ENCODE data around the gene HS6ST2.
"Not testable (repeated sequence)": the region's sequence is repeated elsewhere in the genome, so short reads cannot be mapped to it uniquely, and the experiment has no call there.

Gene HS6ST2

GRCh38 chrX:132958091-132958703 lies at the start of gene HS6ST2:
HS6ST2 (minus strand) TSS chrX:132958629.
- H3K27me3 Mint-ChIP-seq: peaks cover 74% of the 10 kb centered on the region
- H3K9me3 Mint-ChIP-seq: no peaks in the 10 kb centered on the region
- peak; percentile 23 for DNase-seq
- no peaks in the 10 kb centered on the region for H3K36me3 Mint-ChIP-seq
- H3K4me1 Mint-ChIP-seq: peaks cover 14% of the 10 kb centered on the region
- CTCF ChIA-PET: no interaction called here
- peak within 1 kb of the TSS; percentile 54 for H3K4me3 Mint-ChIP-seq
- no peak within 1 kb of the TSS for H3K27ac Mint-ChIP-seq

- no peak for DNase-seq
- H3K9me3 Mint-ChIP-seq: no peaks in the 10 kb centered on the region
- H3K27ac Mint-ChIP-seq: no peak overlapping the region
- CTCF ChIA-PET: no interaction called here
- H3K4me1 Mint-ChIP-seq: no peaks in the 10 kb centered on the region
- no peaks in the 10 kb centered on the region for H3K36me3 Mint-ChIP-seq
- no peaks in the 10 kb centered on the region for H3K27me3 Mint-ChIP-seq
- H3K4me3 Mint-ChIP-seq: no peak overlapping the region
Observed at GRCh38 chrX:133007458-133007857, 49.0 kb upstream of the HS6ST2 start.

- Mint-ChIP-seq H3K36me3 (no peaks in the 10 kb centered on the region), H3K4me1 (no peaks in the 10 kb centered on the region), H3K4me3 (no peak overlapping the region), H3K27ac (no peak overlapping the region), H3K9me3 (no peaks in the 10 kb centered on the region), H3K27me3 (no peaks in the 10 kb centered on the region)
- CTCF ChIA-PET: interaction anchor here (1.7 kb wide), 1 partner anchor 57 kb away, joined by 4 read pairs; no protein-coding TSS in a partner anchor
- no peak for DNase-seq
Observed at GRCh38 chrX:133005616-133006015, 47.2 kb upstream of the HS6ST2 start.

- CTCF ChIA-PET: interaction anchor here (0.7 to 1.7 kb wide), 3 partner anchors 56 to 573 kb away, joined by 3 to 4 read pairs (median 4); no protein-coding TSS in a partner anchor
- Mint-ChIP-seq H3K4me3 (no peak overlapping the region), H3K27ac (no peak overlapping the region), H3K4me1 (no peaks in the 10 kb centered on the region), H3K36me3 (no peaks in the 10 kb centered on the region), H3K27me3 (no peaks in the 10 kb centered on the region), H3K9me3 (no peaks in the 10 kb centered on the region)
- DNase-seq: no peak
Observed at GRCh38 chrX:133005042-133005441, 46.6 kb upstream of the HS6ST2 start.

- no peaks in the 10 kb centered on the region for H3K4me1 Mint-ChIP-seq
- H3K9me3 Mint-ChIP-seq: no peaks in the 10 kb centered on the region
- CTCF ChIA-PET: no interaction called here
- no peak for DNase-seq
- H3K27me3 Mint-ChIP-seq: no peaks in the 10 kb centered on the region
- H3K36me3 Mint-ChIP-seq: no peaks in the 10 kb centered on the region
- H3K4me3 Mint-ChIP-seq: no peak overlapping the region
- H3K27ac Mint-ChIP-seq: no peak overlapping the region
Observed at GRCh38 chrX:132999209-132999608, 40.8 kb upstream of the HS6ST2 start.

- H3K36me3 Mint-ChIP-seq: no peaks in the 10 kb centered on the region
Observed at GRCh38 chrX:132990835-132991234, 32.4 kb upstream of the HS6ST2 start.

GRCh38 chrX:132986556-132986955 lies 28.1 kb upstream of the HS6ST2 start:
- no peak for DNase-seq
- no peaks in the 10 kb centered on the region for H3K9me3 Mint-ChIP-seq
- no peak overlapping the region for H3K27ac Mint-ChIP-seq
- peaks cover 11% of the 10 kb centered on the region for H3K27me3 Mint-ChIP-seq
- CTCF ChIA-PET: no interaction called here
- H3K4me3 Mint-ChIP-seq: no peak overlapping the region
- no peaks in the 10 kb centered on the region for H3K4me1 Mint-ChIP-seq
- no peaks in the 10 kb centered on the region for H3K36me3 Mint-ChIP-seq

More at GRCh38 chrX:132990835-132991234, 32.4 kb upstream of the HS6ST2 start:
- H3K9me3 Mint-ChIP-seq: no peaks in the 10 kb centered on the region
- H3K27me3 Mint-ChIP-seq: peaks cover 4% of the 10 kb centered on the region
- no peak for DNase-seq
- H3K27ac Mint-ChIP-seq: no peak overlapping the region
- CTCF ChIA-PET: no interaction called here
- no peak overlapping the region for H3K4me3 Mint-ChIP-seq
- no peaks in the 10 kb centered on the region for H3K4me1 Mint-ChIP-seq

- CTCF ChIA-PET: no interaction called here
- Mint-ChIP-seq H3K27ac (no peak overlapping the region), H3K36me3 (no peaks in the 10 kb centered on the region), H3K4me1 (no peaks in the 10 kb centered on the region), H3K27me3 (peaks cover 7% of the 10 kb centered on the region), H3K9me3 (no peaks in the 10 kb centered on the region), H3K4me3 (no peak overlapping the region)
- no peak for DNase-seq
Observed at GRCh38 chrX:132984058-132984650, 25.7 kb upstream of the HS6ST2 start.

GRCh38 chrX:132983496-132983895 lies 25.1 kb upstream of the HS6ST2 start:
- Mint-ChIP-seq H3K27ac (no peak overlapping the region), H3K4me3 (no peak overlapping the region), H3K4me1 (no peaks in the 10 kb centered on the region), H3K36me3 (no peaks in the 10 kb centered on the region), H3K27me3 (peaks cover 7% of the 10 kb centered on the region), H3K9me3 (no peaks in the 10 kb centered on the region)
- no peak for DNase-seq
- CTCF ChIA-PET: no interaction called here

- DNase-seq, H3K36me3 Mint-ChIP-seq, H3K4me3 Mint-ChIP-seq, H3K9me3 Mint-ChIP-seq, H3K27ac Mint-ChIP-seq, CTCF ChIA-PET, H3K4me1 Mint-ChIP-seq: not testable (repeated sequence)
- peaks cover 11% of the 10 kb centered on the region for H3K27me3 Mint-ChIP-seq
Observed at GRCh38 chrX:132980035-132980434, 21.6 kb upstream of the HS6ST2 start.

GRCh38 chrX:132968296-132968949 lies 10.0 kb upstream of the HS6ST2 start:
- H3K36me3 Mint-ChIP-seq: no peaks in the 10 kb centered on the region

GRCh38 chrX:132967049-132967448 lies 8.6 kb upstream of the HS6ST2 start:
- Mint-ChIP-seq H3K4me1 (no peaks in the 10 kb centered on the region), H3K27ac (no peak overlapping the region), H3K4me3 (no peak overlapping the region), H3K9me3 (no peaks in the 10 kb centered on the region), H3K27me3 (peaks cover 5% of the 10 kb centered on the region), H3K36me3 (no peaks in the 10 kb centered on the region)
- CTCF ChIA-PET: no interaction called here
- no peak for DNase-seq

More at GRCh38 chrX:132968296-132968949, 10.0 kb upstream of the HS6ST2 start:
- CTCF ChIA-PET: no interaction called here
- H3K27me3 Mint-ChIP-seq: peaks cover 5% of the 10 kb centered on the region
- H3K27ac Mint-ChIP-seq: no peak overlapping the region
- H3K4me3 Mint-ChIP-seq: no peak overlapping the region
- H3K4me1 Mint-ChIP-seq: no peaks in the 10 kb centered on the region
- no peak for DNase-seq
- no peaks in the 10 kb centered on the region for H3K9me3 Mint-ChIP-seq

- DNase-seq: no peak
- no peak overlapping the region for H3K27ac Mint-ChIP-seq
- no peaks in the 10 kb centered on the region for H3K4me1 Mint-ChIP-seq
- CTCF ChIA-PET: no interaction called here
- H3K4me3 Mint-ChIP-seq: no peak overlapping the region
- no peaks in the 10 kb centered on the region for H3K9me3 Mint-ChIP-seq
- no peaks in the 10 kb centered on the region for H3K36me3 Mint-ChIP-seq
- peaks cover 10% of the 10 kb centered on the region for H3K27me3 Mint-ChIP-seq
Observed at GRCh38 chrX:132965461-132965860, 7.0 kb upstream of the HS6ST2 start.

- CTCF ChIA-PET: no interaction called here
- H3K27me3 Mint-ChIP-seq: peaks cover 45% of the 10 kb centered on the region
- no peaks in the 10 kb centered on the region for H3K36me3 Mint-ChIP-seq
- H3K4me1 Mint-ChIP-seq: peaks cover 9% of the 10 kb centered on the region
- no peak for DNase-seq
- no peak overlapping the region for H3K4me3 Mint-ChIP-seq
- no peak overlapping the region for H3K27ac Mint-ChIP-seq
- no peaks in the 10 kb centered on the region for H3K9me3 Mint-ChIP-seq
Observed at GRCh38 chrX:132961511-132961910, 3.1 kb upstream of the HS6ST2 start.
